H1 (cell line): ENCODE measurements around the gene FRMD4A. TPM values are rescaled to one million over a fixed set of nuclear protein-coding genes. Genes with fewer than 3 reads are reported as not detected.

Experiments used
- CTCF ChIA-PET: fragments of 300-600 bp; sonication (Branson Sonifier 250); formaldehyde crosslinking; loops from one replicate; lab custom pipeline; 2021; ENCODE audit not compliant: partially characterized antibody; lab: Charles Lee
- POLR2A ChIA-PET: fragments of 300-600 bp; sonication (Branson Sonifier 250); formaldehyde crosslinking; loops from one replicate; lab custom pipeline; 2021; ENCODE audit warnings: inconsistent platforms; ENCODE audit not compliant: partially characterized antibody; lab: Charles Lee
- DNase-seq, 2 experiments: peaks; one replicate each; pipeline versions ENCODE4 v3.0.0 to v3.0.0-alpha.2; 2010 to 2022; ENCODE audit warnings: low spot score in 2 of 2, low read depth in 1 of 2, mixed read lengths in 1 of 2
- FAIRE-seq: peaks from 2 replicates; lab custom pipeline; 2011; peaks lifted over from hg19 to GRCh38; lab: Jason Lieb, UNC
- H2AFZ ChIP-seq: 2 replicates; pipeline ENCODE4 v1.8.1; 2012; ENCODE audit warnings: low read length, inconsistent platforms
- H2AK5ac ChIP-seq: 2 replicates; pipeline ENCODE4 v1.6.1; 2013; ENCODE audit warnings: low read depth, low read length
- H2BK120ac ChIP-seq: replicated peaks from 2 replicates; pipeline ENCODE3; 2013; ENCODE audit warnings: low read depth, low read length, inconsistent platforms
- H2BK12ac ChIP-seq: 2 replicates; pipeline ENCODE4 v1.6.1; 2013; ENCODE audit warnings: low read depth, low read length
- H2BK15ac ChIP-seq: 2 replicates; pipeline ENCODE4 v1.6.1; 2013; ENCODE audit warnings: low read length
- H2BK20ac ChIP-seq: 2 replicates; pipeline ENCODE4 v1.6.1; 2013; ENCODE audit warnings: low read length
- H2BK5ac ChIP-seq: 2 replicates; pipeline ENCODE4 v1.6.1; 2013; ENCODE audit warnings: low read depth, low read length
- H3K14ac ChIP-seq: 2 replicates; pipeline ENCODE4 v1.6.1; 2013; ENCODE audit warnings: inconsistent platforms; ENCODE audit not compliant: insufficient read length
- H3K18ac ChIP-seq: 2 replicates; pipeline ENCODE4 v1.6.1; 2013; ENCODE audit warnings: low read length; ENCODE audit errors: extremely low read depth
- H3K23ac ChIP-seq: 2 replicates; pipeline ENCODE4 v1.6.1; 2013; ENCODE audit warnings: inconsistent platforms; ENCODE audit not compliant: insufficient read length
- H3K23me2 ChIP-seq: 2 replicates; pipeline ENCODE4 v1.6.1; 2013; ENCODE audit warnings: low read depth, low read length
- H3K27ac ChIP-seq: 2 replicates; pipeline ENCODE4 v1.6.1; 2011; ENCODE audit warnings: low read depth, low read length, inconsistent platforms
- H3K27me3 ChIP-seq, 4 experiments: replicated peaks in 1 of 4; 1 replicate in 1 of 4; 2 replicates in 3 of 4; pipeline versions ENCODE4 v1.6.1 to v1.8.1; 2011 to 2013; ENCODE audit warnings: low read length in 3 of 4, mild to moderate bottlenecking in 3 of 4, inconsistent platforms in 2 of 4, mixed read lengths in 2 of 4, moderate library complexity in 1 of 4; ENCODE audit not compliant: control insufficient read depth in 3 of 4, insufficient read depth in 3 of 4; ENCODE audit errors: extremely low read depth in 1 of 4
- H3K36me3 ChIP-seq, 4 experiments: 2 replicates each; pipeline versions ENCODE4 v1.6.1 to v1.8.1; 2011 to 2013; ENCODE audit warnings: mild to moderate bottlenecking in 4 of 4, low read length in 3 of 4, moderate library complexity in 2 of 4, control low read depth in 1 of 4, inconsistent platforms in 1 of 4; ENCODE audit not compliant: insufficient read depth in 4 of 4, control insufficient read depth in 2 of 4
- H3K4ac ChIP-seq: replicated peaks from 2 replicates; pipeline ENCODE3; 2013; ENCODE audit warnings: low read length, low read depth, mixed read lengths, inconsistent platforms; ENCODE audit not compliant: insufficient read length
- H3K4me1 ChIP-seq, 4 experiments: replicated peaks in 1 of 4; 1 replicate in 1 of 4; 2 replicates in 3 of 4; pipeline versions ENCODE4 v1.6.1 to v1.8.1; 2011 to 2013; ENCODE audit warnings: low read length in 3 of 4, inconsistent platforms in 2 of 4, mixed read lengths in 1 of 4; ENCODE audit not compliant: insufficient read depth in 4 of 4, control insufficient read depth in 3 of 4
- H3K4me2 ChIP-seq, 2 experiments: 2 replicates each; pipeline versions ENCODE4 v1.6.1 to v1.8.1; 2011 to 2013; ENCODE audit warnings: low read depth in 2 of 2, low read length in 2 of 2, control low read depth in 1 of 2, inconsistent platforms in 1 of 2, mild to moderate bottlenecking in 1 of 2; ENCODE audit not compliant: insufficient read depth in 1 of 2
- H3K4me3 ChIP-seq, 4 experiments: fragments of 200-600, 300-600 bp in 1 of 4; sonication (generic), shearing (Covaris generic), sonication (Bioruptor Twin) in 1 of 4; 2 replicates each; pipeline versions ENCODE4 v1.5.1 to v1.8.1; 2011 to 2016; ENCODE audit warnings: low read length in 4 of 4, low read depth in 3 of 4, control low read depth in 2 of 4, inconsistent platforms in 2 of 4, mild to moderate bottlenecking in 2 of 4, mixed read lengths in 1 of 4, moderate library complexity in 1 of 4; ENCODE audit not compliant: insufficient read depth in 2 of 4; ENCODE audit errors: extremely low read depth in 1 of 4
- H3K56ac ChIP-seq: replicated peaks from 2 replicates; pipeline ENCODE3; 2013; ENCODE audit warnings: low read depth, mild to moderate bottlenecking, mixed read lengths, low read length, inconsistent platforms; ENCODE audit not compliant: insufficient read length
- H3K79me1 ChIP-seq: 2 replicates; pipeline ENCODE4 v1.6.1; 2013; ENCODE audit warnings: low read depth, low read length, control low read depth
- H3K79me2 ChIP-seq, 2 experiments: 2 replicates each; pipeline versions ENCODE4 v1.6.1 to v1.8.1; 2012 to 2013; ENCODE audit warnings: low read length in 2 of 2, mild to moderate bottlenecking in 2 of 2, inconsistent platforms in 1 of 2; ENCODE audit not compliant: insufficient read depth in 2 of 2, control insufficient read depth in 1 of 2
- H3K9ac ChIP-seq, 4 experiments: replicated peaks in 1 of 4; 1 replicate in 1 of 4; 2 replicates in 3 of 4; pipeline versions ENCODE4 v1.6.1 to v1.8.1; 2011 to 2013; ENCODE audit warnings: low read depth in 3 of 4, low read length in 3 of 4, control low read depth in 2 of 4, mild to moderate bottlenecking in 2 of 4, moderate library complexity in 2 of 4, inconsistent platforms in 1 of 4; ENCODE audit errors: extremely low read depth in 1 of 4
- H3K9me3 ChIP-seq, 2 experiments: 2 replicates each; pipeline versions ENCODE4 v1.6.1 to v1.8.1; 2012 to 2013; ENCODE audit warnings: mild to moderate bottlenecking in 2 of 2, moderate library complexity in 2 of 2, control low read depth in 1 of 2, inconsistent platforms in 1 of 2, low read depth in 1 of 2, low read length in 1 of 2, mixed read lengths in 1 of 2; ENCODE audit not compliant: insufficient read depth in 2 of 2
- H4K20me1 ChIP-seq, 2 experiments: replicated peaks in 1 of 2; 2 replicates each; pipeline versions ENCODE3 to v1.8.1; 2011 to 2013; ENCODE audit warnings: inconsistent platforms in 2 of 2, low read length in 2 of 2, mild to moderate bottlenecking in 1 of 2; ENCODE audit not compliant: insufficient read depth in 2 of 2, control insufficient read depth in 1 of 2
- H4K5ac ChIP-seq: 2 replicates; pipeline ENCODE4 v1.6.1; 2013; ENCODE audit warnings: low read length, low read depth, mixed read lengths, inconsistent platforms; ENCODE audit not compliant: insufficient read length
- H4K8ac ChIP-seq: 2 replicates; pipeline ENCODE4 v1.8.0; 2013; ENCODE audit warnings: mild to moderate bottlenecking, moderate library complexity, low read length, inconsistent platforms; ENCODE audit not compliant: insufficient read depth; ENCODE audit errors: extremely low read depth
- H4K91ac ChIP-seq: replicated peaks from 2 replicates; pipeline ENCODE3; 2013; ENCODE audit warnings: low read length, mixed read lengths, inconsistent platforms; ENCODE audit not compliant: insufficient read length
- BACH1 ChIP-seq: IDR thresholded peaks from 2 replicates; pipeline ENCODE4 v1.6.1; 2012; ENCODE audit warnings: low read length, improper control_type of control experiment
- WGBS, 2 experiments: shearing (Covaris generic) in 1 of 2; methylation state at CpG; one replicate each; pipeline versions ENCODE4 v1.1.6 to v1.1.7; 2013 to 2015; ENCODE audit warnings: low lambda C conversion rate in 2 of 2, mixed read lengths in 2 of 2, inconsistent platforms in 1 of 2, low coverage in 1 of 2, missing lambda C conversion rate in 1 of 2; ENCODE audit not compliant: insufficient replicate concordance in 2 of 2, insufficient coverage in 1 of 2, insufficient read length in 1 of 2; ENCODE audit errors: extremely low coverage in 1 of 2, missing lambda C conversion rate in 1 of 2; 5-methylcytosine and 5-hydroxymethylcytosine counted together
- polyA plus RNA-seq, 7 experiments: library from polyadenylated mRNA; depleted of rRNA in 3 of 7; stranded (reverse) in 5 of 7; unstranded in 2 of 7; fragments of >200 nt in 5 of 7; fragments of 200-250 nt in 2 of 7; gene quantifications; 1 replicate in 5 of 7; 2 replicates in 1 of 7; 4 replicates in 1 of 7; pipeline versions ENCODE4 v1.2.1 to v1.2.3, GENCODE V29; 2011 to 2013; ENCODE audit warnings: missing spikeins in 2 of 7, mixed read lengths in 2 of 7
- total RNA-seq: library from RNA; stranded (reverse); fragmentation: NEBNext Ultra II Directional; extraction: Animal tissue kit (Norgen Biotek cat#: 25700); gene quantifications from 2 replicates; pipeline ENCODE4 v1.2.1, GENCODE V29; 2021

Gene FRMD4A
- total and polyA plus RNA-seq, 2 of the 8 experiments (the other 6 are each of a cell fraction or from before 2014, with no cell fraction given): 38.6 to 39.6 TPM

GRCh38 chr10:13987446-13987845, 343.3 kb downstream of the FRMD4A start:
- no peak overlapping the region for H3K56ac ChIP-seq
- H2BK15ac ChIP-seq: no peak overlapping the region
- no peaks in the 10 kb centered on the region for H3K36me3 ChIP-seq
- H4K20me1 ChIP-seq: no peaks in the 10 kb centered on the region
- no peak overlapping the region for H3K4me2 ChIP-seq
- H3K27me3 ChIP-seq: no peaks in the 10 kb centered on the region
- H3K14ac ChIP-seq: no peak overlapping the region
- ChIA-PET CTCF (interaction anchor here (1.0 kb wide), 1 partner anchor 11 kb away, joined by 3 read pairs; no protein-coding TSS in a partner anchor), POLR2A (no interaction called here)
- H3K4me3 ChIP-seq: no peak overlapping the region
- no peak overlapping the region for H4K5ac ChIP-seq
- no peak overlapping the region for H2BK120ac ChIP-seq
- no peak overlapping the region for H4K91ac ChIP-seq
- no peaks in the 10 kb centered on the region; the same call in 1 of the 2 replicates for H3K23me2 ChIP-seq
- no peak overlapping the region for H3K23ac ChIP-seq
- H3K4me1 ChIP-seq: peaks cover 0 to 4% (median 0%) of the 10 kb centered on the region in 4 experiments; a peak in 1 of 7 replicates
- no peak overlapping the region for H3K27ac ChIP-seq
- no peaks in the 10 kb centered on the region for H3K79me2 ChIP-seq
- WGBS, 2 experiments: 79% methylated on average over 8 of the region's 9 CpGs; no CpG with 5 or more reads in 1 of the 2 experiments
- no peak overlapping the region for H2AFZ ChIP-seq
- H3K18ac ChIP-seq: no peak overlapping the region
- no peaks in the 10 kb centered on the region for H3K9me3 ChIP-seq
- H3K79me1 ChIP-seq: no peaks in the 10 kb centered on the region; the same call in 1 of the 2 replicates
- DNase-seq: no peak
- H3K4ac ChIP-seq: no peak overlapping the region
- H3K9ac ChIP-seq: no peak overlapping the region
- H2AK5ac ChIP-seq: no peak overlapping the region
- no peak overlapping the region for H4K8ac ChIP-seq
- H2BK12ac ChIP-seq: no peak overlapping the region
- FAIRE-seq: no peak
- H2BK5ac ChIP-seq: no peak overlapping the region
- no peak overlapping the region for H2BK20ac ChIP-seq
- no peak for TF ChIP-seq BACH1
